Measurements from ENCODE around the gene TBC1D7.

The TBC1D7 gene

GRCh38 chr6:13300643-13301590, 27.4 kb downstream of the TBC1D7 start:
- no peak for DNase-seq (ENCODE audit: insufficient read length, low spot score)
- TF ChIP-seq POLR2A (IDR thresholded peaks at IDR 0.05; ENCODE audit: low read depth, low read length) = no peak
- no peak for FAIRE-seq

GRCh38 chr6:13299918-13300317, 28.4 kb downstream of the TBC1D7 start:
- DNase-seq (ENCODE audit: insufficient read length, low spot score) = no peak
- FAIRE-seq = no peak
- TF ChIP-seq POLR2A (IDR thresholded peaks at IDR 0.05; ENCODE audit: low read depth, low read length) = no peak

DNA sequence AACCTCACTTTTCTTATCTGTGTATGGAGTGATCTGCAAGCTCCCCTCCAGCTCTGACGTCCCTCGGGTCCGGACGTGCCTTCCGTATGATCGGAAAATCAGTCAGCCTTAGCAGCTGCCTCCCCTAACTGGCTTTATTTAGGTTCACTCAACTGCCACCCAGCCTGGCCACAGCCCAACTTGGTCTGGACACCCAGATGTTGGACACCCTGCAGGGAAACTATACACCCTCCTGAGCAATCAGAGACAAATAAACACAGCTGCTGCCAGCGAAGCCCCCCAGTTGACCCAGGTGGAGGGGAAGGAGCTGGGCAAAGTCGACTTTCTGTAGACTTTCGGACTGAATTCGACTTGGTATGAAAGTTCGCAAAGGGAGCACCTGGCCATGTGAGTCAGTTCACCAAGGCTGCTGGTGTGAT, 28.9 kb downstream of the TBC1D7 start:
- DNase-seq (ENCODE audit: insufficient read length, low spot score) (no peak), FAIRE-seq (no peak)
- no peak for TF ChIP-seq POLR2A (IDR thresholded peaks at IDR 0.05; ENCODE audit: low read depth, low read length)

DNA sequence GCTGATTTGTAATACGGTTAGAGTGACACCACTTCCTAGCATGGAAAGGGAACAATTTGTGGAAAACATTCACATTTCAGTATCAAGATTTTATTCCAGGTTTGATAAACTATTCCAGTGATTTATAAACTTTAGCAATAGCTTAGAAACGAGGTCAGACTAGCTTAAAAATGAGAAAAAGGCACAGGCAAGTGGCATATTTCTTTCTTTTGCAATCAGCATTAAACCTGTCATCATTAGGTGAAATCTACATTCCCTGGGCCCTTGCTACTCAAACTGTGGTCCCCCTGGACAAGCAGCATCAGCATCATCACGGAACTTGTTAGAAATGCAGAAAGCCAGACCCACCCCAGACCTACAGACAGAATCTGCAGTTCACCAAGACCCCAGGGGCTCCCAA, 29.9 kb downstream of the TBC1D7 start:
- DNase-seq (ENCODE audit: insufficient read length, low spot score) = no peak
- TF ChIP-seq POLR2A (IDR thresholded peaks at IDR 0.05; ENCODE audit: low read depth, low read length) = no peak
- no peak for FAIRE-seq

DNA sequence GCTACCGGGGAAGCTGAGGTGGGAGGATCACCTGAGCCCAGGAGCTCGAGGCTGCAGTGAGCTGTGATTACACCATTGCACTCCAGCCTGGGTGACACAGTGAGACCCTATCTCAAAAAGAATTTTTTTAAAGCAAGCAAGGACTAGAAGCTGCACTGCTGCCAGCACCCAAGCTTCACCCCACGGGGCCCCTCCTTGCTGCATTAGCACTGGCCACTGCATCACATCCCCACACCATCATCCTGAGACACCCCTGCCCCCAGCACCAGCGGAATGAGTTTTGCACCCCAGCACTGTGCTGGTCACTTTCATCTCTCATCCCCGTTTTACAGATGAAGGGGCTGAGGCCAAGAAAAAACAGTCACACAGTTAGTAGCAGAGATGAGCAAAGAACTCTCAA, 30.9 kb downstream of the TBC1D7 start:
- no peak for DNase-seq (ENCODE audit: insufficient read length, low spot score)
- TF ChIP-seq POLR2A (IDR thresholded peaks at IDR 0.05; ENCODE audit: low read depth, low read length) = no peak
- no peak for FAIRE-seq

DNA sequence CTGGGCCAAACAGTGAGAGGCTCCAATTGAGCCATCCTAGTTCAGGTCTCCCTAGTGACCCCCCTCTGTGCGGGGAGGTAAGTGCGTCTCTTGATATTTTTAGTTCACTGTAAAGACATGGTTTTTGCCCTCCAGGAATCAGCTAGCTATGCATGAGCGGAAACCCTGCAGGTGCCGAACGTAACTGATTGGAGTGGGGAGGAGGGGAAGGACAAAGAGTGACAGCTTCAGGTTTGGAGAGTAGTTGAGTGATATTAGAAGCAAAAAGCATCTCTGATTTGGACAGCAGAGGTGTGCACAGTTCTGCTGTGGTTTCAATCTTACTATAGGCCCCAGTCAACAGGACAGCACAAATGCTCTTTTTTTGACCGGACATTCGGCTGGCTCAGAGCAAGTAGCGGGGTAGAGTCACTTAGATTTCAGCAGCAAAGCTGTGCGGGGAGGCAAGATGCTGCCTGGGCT, 31.8 kb downstream of the TBC1D7 start:
- DNase-seq (ENCODE audit: insufficient read length, low spot score) (no peak), FAIRE-seq (no peak)
- no peak for TF ChIP-seq POLR2A (IDR thresholded peaks at IDR 0.05; ENCODE audit: low read depth, low read length)

DNA sequence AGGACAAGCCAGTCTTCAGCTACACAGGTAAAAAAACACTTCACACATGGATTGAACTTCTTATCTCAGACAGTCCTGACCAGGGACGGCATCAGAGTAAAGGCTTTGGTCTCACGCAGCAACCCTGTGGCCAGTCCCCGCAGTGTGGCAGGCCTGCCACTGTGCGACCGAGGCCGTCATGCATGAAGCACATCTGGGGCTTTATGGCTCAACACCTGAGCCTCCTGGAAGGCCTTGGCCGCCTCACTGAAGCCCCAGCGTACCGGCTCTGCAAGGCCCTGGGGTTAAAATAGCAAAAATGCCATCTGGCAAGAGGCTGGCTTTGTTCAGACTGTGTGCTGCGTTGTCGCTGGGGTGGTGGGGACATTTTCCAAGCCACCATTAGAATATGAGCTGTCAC, 32.8 kb downstream of the TBC1D7 start:
- TF ChIP-seq POLR2A (IDR thresholded peaks at IDR 0.05; ENCODE audit: low read depth, low read length) = no peak
- DNase-seq (ENCODE audit: insufficient read length, low spot score) (no peak), FAIRE-seq (no peak)

DNA sequence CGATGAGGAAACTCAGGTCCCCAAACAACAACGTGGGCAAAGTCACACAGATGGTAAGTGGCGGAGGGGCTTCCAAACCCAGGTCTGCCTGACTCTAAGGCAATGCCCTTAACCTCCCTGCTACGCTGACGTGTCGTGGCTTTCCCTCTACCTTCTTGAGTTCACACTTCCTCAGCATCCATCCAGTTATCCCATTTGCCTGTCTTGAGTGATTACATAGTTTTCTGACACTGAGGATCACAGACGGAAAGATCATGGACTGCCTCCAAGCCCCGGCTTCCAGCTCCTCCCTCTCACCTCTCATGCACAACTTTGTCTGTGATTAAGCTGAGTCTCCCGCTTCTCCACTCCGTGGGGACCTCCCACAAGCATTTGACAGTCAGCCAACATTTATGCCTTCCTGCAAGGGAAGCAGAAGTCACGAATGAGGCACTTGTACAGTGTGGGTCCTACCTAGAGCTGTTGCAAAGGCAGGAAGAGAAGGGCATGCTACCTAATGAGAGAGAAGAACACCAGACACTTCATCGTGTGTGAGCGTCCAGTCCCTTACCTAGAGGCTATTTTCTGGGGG, 33.8 kb downstream of the TBC1D7 start:
- TF ChIP-seq POLR2A (IDR thresholded peaks at IDR 0.05; ENCODE audit: low read depth, low read length) = no peak
- DNase-seq (ENCODE audit: insufficient read length, low spot score) (no peak), FAIRE-seq (no peak)

DNA sequence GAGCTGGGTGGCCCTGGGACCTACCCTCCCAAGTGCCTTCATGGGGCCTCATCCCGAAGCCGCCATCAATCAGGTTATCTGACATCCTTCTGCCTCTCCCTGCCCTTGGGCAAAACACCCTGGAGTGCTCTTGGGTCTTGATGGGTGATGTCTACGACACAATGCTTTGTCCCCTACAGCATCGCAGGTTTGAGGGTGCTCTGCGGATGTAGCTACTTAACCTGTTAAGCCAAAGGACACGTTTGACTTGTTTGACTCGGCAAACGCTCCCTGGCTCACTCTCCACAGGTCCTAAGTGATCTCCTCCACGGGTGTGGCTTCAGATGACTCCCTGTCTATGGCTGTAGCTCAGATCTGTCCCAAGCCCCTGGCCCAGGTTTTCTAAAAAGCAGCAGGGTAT, 35.6 kb downstream of the TBC1D7 start:
- DNase-seq (ENCODE audit: insufficient read length, low spot score) (no peak), FAIRE-seq (no peak)
- no peak for TF ChIP-seq POLR2A (IDR thresholded peaks at IDR 0.05; ENCODE audit: low read depth, low read length)

GRCh38 chr6:13290335-13290734, 38.0 kb downstream of the TBC1D7 start:
- TF ChIP-seq POLR2A (IDR thresholded peaks at IDR 0.05; ENCODE audit: low read depth, low read length) = no peak
- no peak for FAIRE-seq
- DNase-seq (ENCODE audit: insufficient read length, low spot score) = no peak

- DNase-seq (ENCODE audit: insufficient read length, low spot score) (no peak), FAIRE-seq (no peak)
- no peak for TF ChIP-seq POLR2A (IDR thresholded peaks at IDR 0.05; ENCODE audit: low read depth, low read length)
Observed at GRCh38 chr6:13289789-13290318, 38.5 kb downstream of the TBC1D7 start.

GRCh38 chr6:13288969-13289391, 39.4 kb downstream of the TBC1D7 start:
- FAIRE-seq (no peak), DNase-seq (ENCODE audit: insufficient read length, low spot score) (no peak)

GRCh38 chr6:13288481-13288880, 39.9 kb downstream of the TBC1D7 start:
- FAIRE-seq (no peak), DNase-seq (ENCODE audit: insufficient read length, low spot score) (no peak)
- TF ChIP-seq POLR2A (IDR thresholded peaks at IDR 0.05; ENCODE audit: low read depth, low read length) = no peak

More at GRCh38 chr6:13288969-13289391, 39.4 kb downstream of the TBC1D7 start:
- TF ChIP-seq POLR2A (IDR thresholded peaks at IDR 0.05; ENCODE audit: low read depth, low read length) = no peak

DNA sequence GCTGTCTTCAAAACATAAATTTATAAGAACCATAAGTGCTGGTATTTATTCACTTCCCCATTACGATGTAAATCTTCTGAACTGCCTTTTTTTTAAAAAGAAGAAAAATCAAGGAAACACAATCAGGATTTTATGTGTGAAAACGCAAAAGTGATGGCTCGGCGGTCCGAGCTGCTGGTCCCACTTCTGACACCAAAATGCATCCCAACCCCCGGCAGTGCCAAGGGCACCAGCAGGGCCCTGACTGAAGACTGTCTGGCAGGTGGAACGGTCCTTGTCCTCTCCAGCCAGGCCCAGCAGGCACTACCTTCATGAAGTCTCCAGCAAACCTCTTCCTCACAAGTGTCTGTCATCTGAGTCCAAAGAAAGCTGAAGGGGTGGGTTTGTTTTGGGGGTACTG, 41.2 kb downstream of the TBC1D7 start:
- no peak for FAIRE-seq
- no peak for TF ChIP-seq POLR2A (IDR thresholded peaks at IDR 0.05; ENCODE audit: low read depth, low read length)
- DNase-seq (ENCODE audit: insufficient read length, low spot score) = no peak

Data from H54 (cell line).